ENCODE results near the gene BAZ1B. TPM values are rescaled to one million over a fixed set of nuclear protein-coding genes. Genes with fewer than 3 reads are reported as not detected.
"Not testable (repeated sequence)": the region's sequence is repeated elsewhere in the genome, so short reads cannot be mapped to it uniquely, and the experiment has no call there.

The BAZ1B gene
- total RNA-seq, 2 experiments from 2014 or later, result 84.5 to 86.2 TPM

DNA sequence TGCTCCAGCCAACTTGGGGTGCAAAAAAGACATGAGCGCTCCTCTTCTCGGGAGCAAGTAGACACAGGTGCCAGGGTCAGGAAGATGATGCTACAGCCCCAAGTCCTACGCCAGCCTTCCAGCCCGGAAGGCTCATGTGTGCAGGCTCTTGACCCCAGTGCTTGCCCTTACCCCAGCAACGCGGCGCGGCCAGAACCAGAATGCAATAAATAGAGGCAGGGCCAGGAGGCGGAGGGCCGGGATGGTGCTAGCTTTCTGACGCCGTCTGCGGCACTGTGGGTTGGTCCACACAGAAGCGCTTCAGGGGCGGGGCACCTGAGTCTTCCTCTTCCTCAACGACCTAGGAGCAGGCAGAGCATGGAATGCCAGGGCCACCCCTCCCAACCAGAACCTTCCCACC lies 15.0 kb upstream of the BAZ1B start:
- no peak overlapping the region for H3K4me3 Mint-ChIP-seq
- H3K27me3 Mint-ChIP-seq, result no peaks in the 10 kb centered on the region
- CTCF ChIA-PET, result no interaction called here
- H3K36me3 Mint-ChIP-seq (ENCODE audit: low read depth), result peaks cover 48% of the 10 kb centered on the region
- no peak for DNase-seq
- H3K27ac Mint-ChIP-seq, result no peak overlapping the region
- POLR2A ChIA-PET, result interaction anchor here (1.3 to 4.0 kb wide), 2 partner anchors 11 to 15 kb away, joined by 3 to 20 read pairs; partner anchors contain the start of gene BAZ1B
- peaks cover 2% of the 10 kb centered on the region for H3K4me1 Mint-ChIP-seq
- H3K9me3 Mint-ChIP-seq, result no peaks in the 10 kb centered on the region

DNA sequence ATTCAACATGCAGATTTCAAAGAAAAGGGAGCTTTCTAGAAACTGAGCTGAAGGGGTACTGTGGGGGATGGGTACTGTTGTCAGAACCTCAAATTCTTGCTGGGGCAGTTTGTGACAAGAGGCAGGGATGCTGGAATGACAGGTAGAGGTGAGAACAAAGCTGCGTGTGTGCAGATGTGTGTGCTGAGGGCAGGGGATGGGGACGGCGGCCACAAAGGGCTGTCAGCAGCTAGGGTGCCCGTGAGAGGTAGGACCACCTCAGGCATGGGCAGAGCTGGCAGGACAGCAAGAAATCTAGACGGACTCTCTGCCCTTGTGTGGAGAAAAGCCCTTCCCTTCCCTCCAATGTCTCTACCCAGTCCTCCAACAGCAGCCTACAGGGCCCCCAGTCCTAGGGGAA lies 14.4 kb upstream of the BAZ1B start:
- Mint-ChIP-seq H3K4me1 (peaks cover 2% of the 10 kb centered on the region), H3K27ac (no peak overlapping the region), H3K4me3 (no peak overlapping the region), H3K36me3 (ENCODE audit: low read depth) (peaks cover 43% of the 10 kb centered on the region), H3K27me3 (no peaks in the 10 kb centered on the region), H3K9me3 (no peaks in the 10 kb centered on the region)
- ChIA-PET CTCF (no interaction called here), POLR2A (interaction anchor here (1.3 kb wide), 3 partner anchors 12 to 21 kb away, joined by 3 to 7 read pairs (median 4); partner anchors contain the start of gene BCL7B)
- DNase-seq, result no peak

DNA sequence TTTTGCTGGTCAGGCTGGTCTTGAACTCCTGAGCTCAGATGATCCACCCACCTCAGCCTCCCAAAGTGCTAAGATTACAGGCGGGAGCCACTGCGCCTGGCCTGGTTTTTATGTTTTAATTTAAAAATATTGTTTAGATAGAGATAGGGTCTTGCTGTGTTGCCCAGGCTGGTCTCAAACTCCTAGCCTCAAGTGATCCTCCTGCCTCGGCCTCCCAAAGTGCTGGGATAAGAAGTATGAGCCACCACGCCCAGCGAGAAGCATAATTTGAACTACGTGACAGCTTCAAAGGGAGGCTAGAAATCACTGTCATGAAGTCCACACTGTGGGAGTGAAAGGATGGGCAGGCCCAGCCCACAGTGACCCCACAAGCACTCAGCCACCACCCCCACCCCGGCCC lies 13.8 kb upstream of the BAZ1B start:
- H3K36me3 Mint-ChIP-seq (ENCODE audit: low read depth), result peaks cover 39% of the 10 kb centered on the region
- H3K27ac Mint-ChIP-seq, H3K4me1 Mint-ChIP-seq, H3K4me3 Mint-ChIP-seq, H3K27me3 Mint-ChIP-seq, DNase-seq, H3K9me3 Mint-ChIP-seq, CTCF ChIA-PET: not testable (repeated sequence)
- POLR2A ChIA-PET, result interaction anchor here (1.3 kb wide), 3 partner anchors 12 to 21 kb away, joined by 3 to 7 read pairs (median 4); partner anchors contain the start of gene BCL7B

DNA sequence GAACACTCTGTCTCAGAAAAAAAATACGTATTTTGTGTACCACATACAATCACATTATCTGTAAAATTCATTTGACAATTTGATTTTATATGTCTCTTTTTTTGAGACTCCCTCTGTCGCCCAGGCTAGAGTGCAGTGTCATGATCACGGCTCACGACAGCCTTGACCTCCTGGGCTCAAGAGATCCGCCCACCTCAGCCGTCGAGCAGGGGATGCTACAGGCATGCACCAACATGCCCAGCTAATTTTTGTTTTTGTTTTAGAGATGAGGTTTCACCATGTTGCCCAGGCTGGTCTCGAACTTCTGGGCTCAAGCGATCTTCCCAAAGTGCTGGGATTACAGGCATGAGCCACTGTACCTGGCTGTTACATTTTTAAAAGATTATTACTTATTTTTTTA lies 11.6 kb upstream of the BAZ1B start:
- Mint-ChIP-seq H3K4me3 (no peak overlapping the region), H3K9me3 (no peaks in the 10 kb centered on the region), H3K27me3 (no peaks in the 10 kb centered on the region), H3K36me3 (ENCODE audit: low read depth) (peaks cover 31% of the 10 kb centered on the region), H3K4me1 (no peaks in the 10 kb centered on the region), H3K27ac (no peak overlapping the region)
- DNase-seq, result no peak
- CTCF ChIA-PET, result no interaction called here
- POLR2A ChIA-PET, result no interaction called here

DNA sequence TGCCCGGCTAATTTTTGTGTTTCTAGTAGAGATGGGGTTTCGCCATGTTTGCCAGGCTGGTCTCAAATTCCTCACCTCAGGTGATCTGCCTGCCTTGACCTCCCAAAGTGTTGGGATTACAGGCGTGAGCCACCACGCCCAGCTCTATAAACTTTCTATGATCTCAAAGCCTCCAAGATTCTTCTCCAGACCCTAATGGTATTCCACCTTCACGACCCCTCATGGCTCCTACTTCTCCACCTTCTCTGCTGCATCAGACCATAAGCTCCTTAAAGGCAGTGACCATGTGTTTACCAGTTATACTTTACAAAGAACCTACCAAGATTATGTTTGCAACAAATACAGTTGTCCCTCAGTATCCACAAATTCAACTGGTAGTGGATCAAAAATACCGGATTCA lies 10.1 kb upstream of the BAZ1B start:
- ChIA-PET POLR2A (interaction anchor here (0.8 to 2.3 kb wide), 5 partner anchors 10 to 25 kb away, joined by 3 to 8 read pairs (median 4); partner anchors contain the start of gene BAZ1B), CTCF (no interaction called here)
- Mint-ChIP-seq H3K36me3 (ENCODE audit: low read depth) (peaks cover 18% of the 10 kb centered on the region), H3K27ac (no peak overlapping the region), H3K9me3 (no peaks in the 10 kb centered on the region), H3K27me3 (no peaks in the 10 kb centered on the region), H3K4me1 (peaks cover 7% of the 10 kb centered on the region), H3K4me3 (no peak overlapping the region)
- no peak for DNase-seq

DNA sequence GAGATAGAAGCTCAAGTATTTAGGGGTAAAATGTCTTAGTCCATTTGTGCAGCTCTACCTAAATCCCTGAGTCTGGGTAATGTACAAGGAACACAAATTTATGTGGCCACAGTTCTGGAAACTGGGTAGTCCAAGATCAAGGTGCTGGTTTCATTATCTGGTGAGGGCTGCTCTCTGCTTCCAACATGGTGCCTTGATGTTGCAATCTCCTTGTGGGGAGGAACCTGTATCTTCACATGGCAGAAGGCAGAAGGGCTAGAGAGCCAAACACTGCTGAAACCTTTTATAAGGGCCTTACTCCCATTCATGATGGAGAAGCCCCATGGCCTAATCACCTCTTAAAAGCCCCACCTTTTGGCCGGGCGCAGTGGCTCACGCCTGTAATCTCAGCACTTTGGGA lies 8.7 kb upstream of the BAZ1B start:
- Mint-ChIP-seq H3K27ac (no peak overlapping the region), H3K9me3 (no peaks in the 10 kb centered on the region), H3K27me3 (no peaks in the 10 kb centered on the region), H3K4me1 (peaks cover 17% of the 10 kb centered on the region), H3K36me3 (ENCODE audit: low read depth) (peaks cover 8% of the 10 kb centered on the region), H3K4me3 (no peak overlapping the region)
- CTCF ChIA-PET, result interaction anchor here (0.6 kb wide), 1 partner anchor 122 kb away, joined by 3 read pairs; no protein-coding TSS in a partner anchor
- POLR2A ChIA-PET, result interaction anchor here (1.2 to 2.3 kb wide), 2 partner anchors 9 to 17 kb away, joined by 4 to 8 read pairs; partner anchors contain the start of gene BAZ1B
- no peak for DNase-seq

DNA sequence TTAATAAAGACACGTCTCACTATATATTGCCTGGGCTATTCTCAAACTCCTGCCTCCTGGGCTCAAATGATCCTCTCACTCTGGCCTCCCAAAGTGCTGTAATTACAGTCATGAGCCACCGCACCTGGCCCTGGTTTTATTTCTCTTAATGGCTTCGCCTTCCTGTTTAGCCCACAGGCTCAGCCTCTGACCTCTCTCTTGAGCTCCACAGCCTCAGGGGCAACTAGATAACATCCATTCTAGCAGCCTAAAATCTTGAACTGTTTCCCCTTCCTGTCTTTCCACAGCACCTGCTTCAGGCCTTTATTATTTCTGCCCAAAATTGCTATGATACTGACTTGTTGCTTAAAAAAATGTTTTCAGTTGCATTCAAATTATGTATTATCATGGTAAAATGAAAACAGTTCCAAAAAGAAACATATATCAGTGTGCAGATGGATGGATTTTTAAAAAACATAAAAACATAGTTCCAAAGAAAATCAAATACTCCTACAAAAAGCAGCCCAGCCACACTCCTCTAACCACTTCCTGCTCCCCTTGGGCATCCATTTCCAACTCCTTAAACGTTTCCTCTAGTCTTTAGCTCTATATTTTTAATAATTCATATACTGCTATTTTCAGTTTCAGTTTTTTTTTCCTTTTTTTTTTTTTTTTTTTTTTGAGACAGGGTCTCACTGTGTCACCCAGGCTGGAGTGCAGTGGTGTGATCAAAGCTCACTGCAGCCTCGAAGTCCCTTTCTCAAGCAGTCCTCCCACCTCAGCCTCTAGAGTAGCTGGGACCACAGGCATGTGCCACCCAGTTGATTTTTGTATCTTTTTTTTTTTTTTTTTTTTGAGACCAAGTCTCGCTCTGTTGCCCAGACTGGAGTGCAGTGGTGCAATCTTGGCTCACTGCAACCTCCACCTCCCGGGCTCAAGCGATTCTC lies 5.1 kb upstream of the BAZ1B start:
- Mint-ChIP-seq H3K9me3 (no peaks in the 10 kb centered on the region), H3K4me1 (peaks cover 39% of the 10 kb centered on the region), H3K4me3 (no peak overlapping the region), H3K27me3 (no peaks in the 10 kb centered on the region), H3K27ac (peak overlapping the region; percentile 82), H3K36me3 (ENCODE audit: low read depth) (peaks cover 1% of the 10 kb centered on the region)
- DNase-seq, result peak; percentile 31
- CTCF ChIA-PET, result interaction anchor here (0.7 to 1.6 kb wide), 5 partner anchors 11 to 51 kb away, joined by 3 to 6 read pairs (median 3); partner anchors contain the start of gene TBL2
- POLR2A ChIA-PET, result interaction anchor here (1.4 to 3.0 kb wide), 4 partner anchors 8 to 39 kb away, joined by 3 to 26 read pairs (median 8); partner anchors contain the start of gene BCL7B

DNA sequence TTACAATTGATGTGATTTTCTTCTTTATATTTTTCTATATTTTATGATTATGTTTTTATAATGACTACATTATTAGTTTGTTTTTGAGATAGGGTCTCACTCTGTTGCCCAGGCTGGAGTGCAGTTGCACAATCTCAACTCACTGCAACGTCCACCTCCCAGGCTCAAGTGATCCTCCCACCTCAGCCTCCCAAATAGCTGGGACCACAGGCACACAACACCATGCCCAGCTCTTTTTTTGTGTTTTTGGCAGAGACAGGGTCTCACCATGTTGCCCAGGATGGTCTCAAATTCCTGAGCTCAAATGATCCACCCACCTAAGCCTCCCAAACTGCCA lies 4.0 kb upstream of the BAZ1B start:
- H3K4me1 Mint-ChIP-seq, result peaks cover 39% of the 10 kb centered on the region
- not testable (repeated sequence) for H3K27ac Mint-ChIP-seq
- POLR2A ChIA-PET, result interaction anchor here (0.9 to 3.0 kb wide), 4 partner anchors 13 to 40 kb away, joined by 3 to 26 read pairs (median 5); partner anchors contain the start of gene BCL7B

DNA sequence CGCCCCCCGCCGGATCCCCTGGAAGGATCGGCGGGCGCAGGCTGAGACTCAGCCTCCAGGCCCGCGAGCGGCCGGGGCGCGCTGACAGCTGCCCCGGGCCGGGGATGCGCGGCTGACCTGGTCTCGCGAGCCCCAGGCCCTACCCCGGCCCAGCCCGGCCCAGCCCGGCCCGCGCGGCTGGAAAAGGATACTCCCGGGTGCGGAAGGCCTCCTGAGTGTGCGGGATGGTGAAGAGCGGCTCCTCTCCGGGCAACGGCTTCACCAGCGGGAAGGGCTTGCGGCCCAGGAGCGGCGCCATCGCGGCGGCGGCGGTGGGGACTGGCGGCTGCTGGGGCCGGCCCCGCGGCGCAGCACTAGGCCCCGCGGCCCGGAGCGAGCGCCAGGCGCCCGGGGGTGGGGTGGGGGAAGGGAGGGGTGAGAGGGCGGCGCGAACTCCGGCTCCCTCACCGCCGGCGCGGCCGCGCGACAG lies 423 bp downstream of the BAZ1B start:
- Mint-ChIP-seq H3K4me3 (peak overlapping the region; percentile 81), H3K36me3 (ENCODE audit: low read depth) (peaks cover 41% of the 10 kb centered on the region), H3K27me3 (no peaks in the 10 kb centered on the region), H3K27ac (peak overlapping the region; percentile 88), H3K9me3 (no peaks in the 10 kb centered on the region), H3K4me1 (peaks cover 59% of the 10 kb centered on the region)
- CTCF ChIA-PET, result interaction anchor here (0.9 to 2.4 kb wide), 11 partner anchors 34 to 219 kb away, joined by 3 to 8 read pairs (median 4); partner anchors contain the start of genes BCL7B and TBL2
- DNase-seq, result no peak
- POLR2A ChIA-PET, result interaction anchor here (0.8 to 5.4 kb wide), 18 partner anchors 9 to 692 kb away, joined by 3 to 100 read pairs (median 7); partner anchors contain the start of genes ABHD11, BCL7B, STX1A and TBL2

More for the DNA sequence above, 4.0 kb upstream of the BAZ1B start:
- H3K27me3 Mint-ChIP-seq; DNase-seq; H3K9me3 Mint-ChIP-seq; H3K36me3 Mint-ChIP-seq (ENCODE audit: low read depth); H3K4me3 Mint-ChIP-seq: not testable (repeated sequence)
- CTCF ChIA-PET, result interaction anchor here (0.6 to 0.8 kb wide), 2 partner anchors 18 to 22 kb away, joined by 3 to 5 read pairs; no protein-coding TSS in a partner anchor

DNA sequence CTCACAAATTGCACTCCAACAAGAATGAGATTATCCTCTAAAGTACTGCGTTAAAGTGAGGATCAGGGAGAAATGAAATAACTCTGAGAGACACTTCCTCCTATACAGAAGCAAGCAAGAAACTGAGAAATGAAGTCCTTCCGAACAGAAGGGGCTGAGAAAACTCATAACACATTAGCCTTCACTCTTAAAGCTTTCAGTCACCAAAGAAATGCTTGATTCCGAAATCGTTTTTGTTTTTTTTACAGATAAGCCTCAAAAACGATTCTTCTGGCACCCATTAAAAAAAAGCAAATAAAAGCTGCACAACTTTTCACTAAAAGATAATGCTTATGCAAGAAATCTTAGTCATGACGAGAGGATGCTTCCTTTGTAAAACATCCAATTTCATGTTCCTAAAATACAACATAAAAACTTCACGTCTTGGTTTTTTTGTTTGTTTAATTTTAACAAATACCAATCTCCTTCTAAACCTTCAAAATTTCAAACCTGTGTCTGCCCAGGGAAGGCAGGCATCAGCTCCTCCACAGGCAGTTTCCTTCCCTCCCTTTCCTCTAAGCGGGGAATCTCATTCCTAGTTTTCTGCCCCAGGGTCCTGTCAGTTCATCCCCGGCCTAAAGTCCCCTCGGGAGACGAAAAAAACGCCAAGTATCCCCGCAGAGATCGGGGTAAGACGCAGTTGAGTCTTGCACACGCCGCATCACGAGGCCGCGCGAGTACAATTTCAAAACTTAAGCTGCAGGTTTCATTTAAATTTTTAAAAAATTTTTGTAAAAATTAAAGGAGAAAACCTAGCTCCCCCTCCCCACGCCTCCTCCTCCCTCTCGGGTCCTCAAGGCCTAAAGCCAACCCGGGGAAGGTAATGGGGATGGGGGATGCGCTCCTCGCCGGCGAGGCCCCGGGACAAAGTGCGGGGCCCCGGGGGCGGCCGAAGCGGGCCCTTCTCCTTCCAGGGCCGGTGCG lies 1.1 kb downstream of the BAZ1B start:
- ChIA-PET POLR2A (interaction anchor here (0.8 to 5.4 kb wide), 18 partner anchors 8 to 691 kb away, joined by 3 to 100 read pairs (median 8); partner anchors contain the start of genes ABHD11, BCL7B, STX1A and TBL2), CTCF (interaction anchor here (0.8 to 2.4 kb wide), 8 partner anchors 34 to 220 kb away, joined by 3 to 8 read pairs (median 5); partner anchors contain the start of gene BCL7B)
- peak overlapping the region; percentile 92 for H3K4me3 Mint-ChIP-seq
- DNase-seq, result peak; percentile 20
- peaks cover 44% of the 10 kb centered on the region for H3K36me3 Mint-ChIP-seq (ENCODE audit: low read depth)
- H3K27ac Mint-ChIP-seq, result peak overlapping the region; percentile 87
- peaks cover 56% of the 10 kb centered on the region for H3K4me1 Mint-ChIP-seq
- H3K9me3 Mint-ChIP-seq, result no peaks in the 10 kb centered on the region
- no peaks in the 10 kb centered on the region for H3K27me3 Mint-ChIP-seq

DNA sequence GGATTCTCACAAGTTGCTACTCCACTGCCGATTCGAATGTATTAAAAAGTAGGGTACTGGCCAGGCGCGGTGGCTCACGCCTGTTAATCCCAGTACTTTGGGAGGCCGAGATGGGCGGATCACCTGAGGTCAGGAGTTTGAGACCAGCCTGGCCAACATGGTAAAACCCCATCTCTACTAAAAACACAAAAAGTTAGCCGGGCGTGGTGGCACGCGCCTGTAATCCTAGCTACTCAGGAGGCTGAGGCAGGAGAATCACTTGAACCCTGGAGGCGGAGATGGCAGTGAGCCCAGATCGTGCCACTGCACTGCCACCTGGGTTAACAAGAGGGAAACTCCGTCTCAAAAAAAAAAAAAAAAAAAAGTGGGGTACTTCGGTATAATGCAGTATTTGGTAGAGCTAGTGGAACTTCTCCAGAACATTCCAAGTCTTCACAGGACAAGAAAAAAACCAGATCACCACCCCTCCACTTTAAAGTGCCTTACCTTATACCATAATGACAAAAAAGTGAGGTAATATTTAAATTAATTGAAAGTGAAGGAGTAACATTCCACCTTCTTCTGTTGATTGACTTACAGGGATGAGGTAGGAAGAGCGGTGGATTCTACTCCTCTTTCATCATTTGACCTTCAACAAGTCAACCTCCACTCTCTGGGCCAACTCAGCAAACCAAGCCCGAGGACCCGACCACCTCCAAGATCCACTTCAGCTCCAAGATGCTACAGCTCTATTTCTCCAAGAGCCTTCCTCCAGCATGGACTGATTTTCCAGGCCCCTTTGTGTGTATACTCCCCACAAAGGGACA lies 2.0 kb downstream of the BAZ1B start:
- peaks cover 49% of the 10 kb centered on the region for H3K4me1 Mint-ChIP-seq

More for the DNA sequence above, 2.0 kb downstream of the BAZ1B start:
- H3K4me3 Mint-ChIP-seq, result peak overlapping the region; percentile 92
- peaks cover 47% of the 10 kb centered on the region for H3K36me3 Mint-ChIP-seq (ENCODE audit: low read depth)
- peak; percentile 38 for DNase-seq
- no peaks in the 10 kb centered on the region for H3K9me3 Mint-ChIP-seq
- peak overlapping the region; percentile 87 for H3K27ac Mint-ChIP-seq
- ChIA-PET CTCF (interaction anchor here (0.7 to 2.4 kb wide), 9 partner anchors 35 to 331 kb away, joined by 3 to 7 read pairs (median 5); partner anchors contain the start of gene TBL2), POLR2A (interaction anchor here (0.9 to 5.4 kb wide), 8 partner anchors 11 to 67 kb away, joined by 3 to 100 read pairs (median 19); partner anchors contain the start of genes BCL7B and TBL2)
- no peaks in the 10 kb centered on the region for H3K27me3 Mint-ChIP-seq
